ENCODE results near the gene PDE4D.

GRCh38 chr5:59092758-59093157 is 800.8 kb downstream of the PDE4D start:
- TF ChIP-seq CTCF (IDR thresholded peaks at IDR 0.05; ENCODE audit: insufficient read depth, low read depth, low read length) (no peak), EZH2 (IDR thresholded peaks at IDR 0.05; ENCODE audit: insufficient read depth, low read length) (no peak)

Data from astrocyte (in vitro differentiated cells and primary cell).